H1 (cell line): ENCODE results near the gene SHLD2. TPM values are rescaled to one million over a fixed set of nuclear protein-coding genes. Genes with fewer than 3 reads are reported as not detected.
"Not testable (repeated sequence)": the region's sequence is repeated elsewhere in the genome, so short reads cannot be mapped to it uniquely, and the experiment has no call there.

Source experiments
- CTCF ChIA-PET: fragments of 300-600 bp; sonication (Branson Sonifier 250); formaldehyde crosslinking; loops from one replicate; lab custom pipeline; 2021; ENCODE audit not compliant: partially characterized antibody; lab: Charles Lee
- POLR2A ChIA-PET: fragments of 300-600 bp; sonication (Branson Sonifier 250); formaldehyde crosslinking; loops from one replicate; lab custom pipeline; 2021; ENCODE audit warnings: inconsistent platforms; ENCODE audit not compliant: partially characterized antibody; lab: Charles Lee
- DNase-seq, 2 experiments: peaks; one replicate each; pipeline versions ENCODE4 v3.0.0 to v3.0.0-alpha.2; 2010 to 2022; ENCODE audit warnings: low spot score in 2 of 2, low read depth in 1 of 2, mixed read lengths in 1 of 2
- FAIRE-seq: peaks from 2 replicates; lab custom pipeline; 2011; peaks lifted over from hg19 to GRCh38; lab: Jason Lieb, UNC
- H2AFZ ChIP-seq: 2 replicates; pipeline ENCODE4 v1.8.1; 2012; ENCODE audit warnings: low read length, inconsistent platforms
- H2AK5ac ChIP-seq: 2 replicates; pipeline ENCODE4 v1.6.1; 2013; ENCODE audit warnings: low read depth, low read length
- H2BK120ac ChIP-seq: replicated peaks from 2 replicates; pipeline ENCODE3; 2013; ENCODE audit warnings: low read depth, low read length, inconsistent platforms
- H2BK12ac ChIP-seq: 2 replicates; pipeline ENCODE4 v1.6.1; 2013; ENCODE audit warnings: low read depth, low read length
- H2BK15ac ChIP-seq: 2 replicates; pipeline ENCODE4 v1.6.1; 2013; ENCODE audit warnings: low read length
- H2BK20ac ChIP-seq: 2 replicates; pipeline ENCODE4 v1.6.1; 2013; ENCODE audit warnings: low read length
- H2BK5ac ChIP-seq: 2 replicates; pipeline ENCODE4 v1.6.1; 2013; ENCODE audit warnings: low read depth, low read length
- H3K14ac ChIP-seq: 2 replicates; pipeline ENCODE4 v1.6.1; 2013; ENCODE audit warnings: inconsistent platforms; ENCODE audit not compliant: insufficient read length
- H3K18ac ChIP-seq: 2 replicates; pipeline ENCODE4 v1.6.1; 2013; ENCODE audit warnings: low read length; ENCODE audit errors: extremely low read depth
- H3K23ac ChIP-seq: 2 replicates; pipeline ENCODE4 v1.6.1; 2013; ENCODE audit warnings: inconsistent platforms; ENCODE audit not compliant: insufficient read length
- H3K23me2 ChIP-seq: 2 replicates; pipeline ENCODE4 v1.6.1; 2013; ENCODE audit warnings: low read depth, low read length
- H3K27ac ChIP-seq: 2 replicates; pipeline ENCODE4 v1.6.1; 2011; ENCODE audit warnings: low read depth, low read length, inconsistent platforms
- H3K27me3 ChIP-seq, 4 experiments: replicated peaks in 1 of 4; 1 replicate in 1 of 4; 2 replicates in 3 of 4; pipeline versions ENCODE4 v1.6.1 to v1.8.1; 2011 to 2013; ENCODE audit warnings: low read length in 3 of 4, mild to moderate bottlenecking in 3 of 4, inconsistent platforms in 2 of 4, mixed read lengths in 2 of 4, moderate library complexity in 1 of 4; ENCODE audit not compliant: control insufficient read depth in 3 of 4, insufficient read depth in 3 of 4; ENCODE audit errors: extremely low read depth in 1 of 4
- H3K36me3 ChIP-seq, 4 experiments: 2 replicates each; pipeline versions ENCODE4 v1.6.1 to v1.8.1; 2011 to 2013; ENCODE audit warnings: mild to moderate bottlenecking in 4 of 4, low read length in 3 of 4, moderate library complexity in 2 of 4, control low read depth in 1 of 4, inconsistent platforms in 1 of 4; ENCODE audit not compliant: insufficient read depth in 4 of 4, control insufficient read depth in 2 of 4
- H3K4ac ChIP-seq: replicated peaks from 2 replicates; pipeline ENCODE3; 2013; ENCODE audit warnings: low read length, low read depth, mixed read lengths, inconsistent platforms; ENCODE audit not compliant: insufficient read length
- H3K4me1 ChIP-seq, 4 experiments: replicated peaks in 1 of 4; 1 replicate in 1 of 4; 2 replicates in 3 of 4; pipeline versions ENCODE4 v1.6.1 to v1.8.1; 2011 to 2013; ENCODE audit warnings: low read length in 3 of 4, inconsistent platforms in 2 of 4, mixed read lengths in 1 of 4; ENCODE audit not compliant: insufficient read depth in 4 of 4, control insufficient read depth in 3 of 4
- H3K4me2 ChIP-seq, 2 experiments: 2 replicates each; pipeline versions ENCODE4 v1.6.1 to v1.8.1; 2011 to 2013; ENCODE audit warnings: low read depth in 2 of 2, low read length in 2 of 2, control low read depth in 1 of 2, inconsistent platforms in 1 of 2, mild to moderate bottlenecking in 1 of 2; ENCODE audit not compliant: insufficient read depth in 1 of 2
- H3K4me3 ChIP-seq, 4 experiments: fragments of 200-600, 300-600 bp in 1 of 4; sonication (generic), shearing (Covaris generic), sonication (Bioruptor Twin) in 1 of 4; 2 replicates each; pipeline versions ENCODE4 v1.5.1 to v1.8.1; 2011 to 2016; ENCODE audit warnings: low read length in 4 of 4, low read depth in 3 of 4, control low read depth in 2 of 4, inconsistent platforms in 2 of 4, mild to moderate bottlenecking in 2 of 4, mixed read lengths in 1 of 4, moderate library complexity in 1 of 4; ENCODE audit not compliant: insufficient read depth in 2 of 4; ENCODE audit errors: extremely low read depth in 1 of 4
- H3K56ac ChIP-seq: replicated peaks from 2 replicates; pipeline ENCODE3; 2013; ENCODE audit warnings: low read depth, mild to moderate bottlenecking, mixed read lengths, low read length, inconsistent platforms; ENCODE audit not compliant: insufficient read length
- H3K79me1 ChIP-seq: 2 replicates; pipeline ENCODE4 v1.6.1; 2013; ENCODE audit warnings: low read depth, low read length, control low read depth
- H3K79me2 ChIP-seq, 2 experiments: 2 replicates each; pipeline versions ENCODE4 v1.6.1 to v1.8.1; 2012 to 2013; ENCODE audit warnings: low read length in 2 of 2, mild to moderate bottlenecking in 2 of 2, inconsistent platforms in 1 of 2; ENCODE audit not compliant: insufficient read depth in 2 of 2, control insufficient read depth in 1 of 2
- H3K9ac ChIP-seq, 4 experiments: replicated peaks in 1 of 4; 1 replicate in 1 of 4; 2 replicates in 3 of 4; pipeline versions ENCODE4 v1.6.1 to v1.8.1; 2011 to 2013; ENCODE audit warnings: low read depth in 3 of 4, low read length in 3 of 4, control low read depth in 2 of 4, mild to moderate bottlenecking in 2 of 4, moderate library complexity in 2 of 4, inconsistent platforms in 1 of 4; ENCODE audit errors: extremely low read depth in 1 of 4
- H3K9me3 ChIP-seq, 2 experiments: 2 replicates each; pipeline versions ENCODE4 v1.6.1 to v1.8.1; 2012 to 2013; ENCODE audit warnings: mild to moderate bottlenecking in 2 of 2, moderate library complexity in 2 of 2, control low read depth in 1 of 2, inconsistent platforms in 1 of 2, low read depth in 1 of 2, low read length in 1 of 2, mixed read lengths in 1 of 2; ENCODE audit not compliant: insufficient read depth in 2 of 2
- H4K20me1 ChIP-seq, 2 experiments: replicated peaks in 1 of 2; 2 replicates each; pipeline versions ENCODE3 to v1.8.1; 2011 to 2013; ENCODE audit warnings: inconsistent platforms in 2 of 2, low read length in 2 of 2, mild to moderate bottlenecking in 1 of 2; ENCODE audit not compliant: insufficient read depth in 2 of 2, control insufficient read depth in 1 of 2
- H4K5ac ChIP-seq: 2 replicates; pipeline ENCODE4 v1.6.1; 2013; ENCODE audit warnings: low read length, low read depth, mixed read lengths, inconsistent platforms; ENCODE audit not compliant: insufficient read length
- H4K8ac ChIP-seq: 2 replicates; pipeline ENCODE4 v1.8.0; 2013; ENCODE audit warnings: mild to moderate bottlenecking, moderate library complexity, low read length, inconsistent platforms; ENCODE audit not compliant: insufficient read depth; ENCODE audit errors: extremely low read depth
- H4K91ac ChIP-seq: replicated peaks from 2 replicates; pipeline ENCODE3; 2013; ENCODE audit warnings: low read length, mixed read lengths, inconsistent platforms; ENCODE audit not compliant: insufficient read length
- WGBS, 2 experiments: shearing (Covaris generic) in 1 of 2; methylation state at CpG; one replicate each; pipeline versions ENCODE4 v1.1.6 to v1.1.7; 2013 to 2015; ENCODE audit warnings: low lambda C conversion rate in 2 of 2, mixed read lengths in 2 of 2, inconsistent platforms in 1 of 2, low coverage in 1 of 2, missing lambda C conversion rate in 1 of 2; ENCODE audit not compliant: insufficient replicate concordance in 2 of 2, insufficient coverage in 1 of 2, insufficient read length in 1 of 2; ENCODE audit errors: extremely low coverage in 1 of 2, missing lambda C conversion rate in 1 of 2; 5-methylcytosine and 5-hydroxymethylcytosine counted together
- polyA plus RNA-seq, 7 experiments: library from polyadenylated mRNA; depleted of rRNA in 3 of 7; stranded (reverse) in 5 of 7; unstranded in 2 of 7; fragments of >200 nt in 5 of 7; fragments of 200-250 nt in 2 of 7; gene quantifications; 1 replicate in 5 of 7; 2 replicates in 1 of 7; 4 replicates in 1 of 7; pipeline versions ENCODE4 v1.2.1 to v1.2.3, GENCODE V29; 2011 to 2013; ENCODE audit warnings: missing spikeins in 2 of 7, mixed read lengths in 2 of 7
- total RNA-seq: library from RNA; stranded (reverse); fragmentation: NEBNext Ultra II Directional; extraction: Animal tissue kit (Norgen Biotek cat#: 25700); gene quantifications from 2 replicates; pipeline ENCODE4 v1.2.1, GENCODE V29; 2021

SHLD2 gene
- total and polyA plus RNA-seq, 2 of the 8 experiments (the other 6 are each of a cell fraction or from before 2014, with no cell fraction given), result 7.9 to 32.4 TPM

GRCh38 chr10:87156841-87157240 lies 61.8 kb downstream of the SHLD2 start:
- H2BK12ac ChIP-seq, H4K5ac ChIP-seq, H3K27ac ChIP-seq, POLR2A ChIA-PET, H3K23ac ChIP-seq, CTCF ChIA-PET, H3K4me1 ChIP-seq, H2AFZ ChIP-seq, H3K36me3 ChIP-seq, H2BK120ac ChIP-seq, H3K4ac ChIP-seq, H3K27me3 ChIP-seq, FAIRE-seq, H2BK20ac ChIP-seq, H3K4me3 ChIP-seq, H3K23me2 ChIP-seq, H3K14ac ChIP-seq, H3K79me2 ChIP-seq, H2BK5ac ChIP-seq, H4K20me1 ChIP-seq, H3K79me1 ChIP-seq, H2AK5ac ChIP-seq, H3K9me3 ChIP-seq, H3K18ac ChIP-seq, H4K91ac ChIP-seq, H3K56ac ChIP-seq, H3K9ac ChIP-seq, H4K8ac ChIP-seq, H2BK15ac ChIP-seq: not testable (repeated sequence)
- DNase-seq, result peak in 1 of 2 experiments; percentile 3
- H3K4me2 ChIP-seq, result peak overlapping the region in 1 of 2 experiments; percentile 38; a peak in 1 of 4 replicates
- WGBS, 2 experiments, result 74% methylated on average over 4 of the region's 4 CpGs; no CpG with 5 or more reads in 1 of the 2 experiments

GRCh38 chr10:87157821-87158220 lies 62.8 kb downstream of the SHLD2 start:
- POLR2A ChIA-PET, H2BK20ac ChIP-seq, H3K56ac ChIP-seq, H3K27me3 ChIP-seq, H2BK12ac ChIP-seq, H2BK120ac ChIP-seq, H3K4me3 ChIP-seq, H3K4me2 ChIP-seq, H3K79me2 ChIP-seq, H2BK5ac ChIP-seq, H3K23me2 ChIP-seq, H2AK5ac ChIP-seq, H3K14ac ChIP-seq, H3K23ac ChIP-seq, H3K9ac ChIP-seq, CTCF ChIA-PET, H2BK15ac ChIP-seq, H3K79me1 ChIP-seq, H4K20me1 ChIP-seq, H3K9me3 ChIP-seq, H4K5ac ChIP-seq, H2AFZ ChIP-seq, H3K27ac ChIP-seq, H3K36me3 ChIP-seq, H3K18ac ChIP-seq, DNase-seq, FAIRE-seq, H3K4me1 ChIP-seq, H3K4ac ChIP-seq, H4K91ac ChIP-seq, H4K8ac ChIP-seq: not testable (repeated sequence)
- WGBS, 2 experiments, result 73% methylated on average over 3 of the region's 3 CpGs; no CpG with 5 or more reads in 1 of the 2 experiments
